Subcutaneous abdominal adipose tissue (tissue), 5 donors: ENCODE results near the gene AMPD3.

Source experiments
- H3K27ac ChIP-seq: one replicate; pipeline ENCODE4 v1.7.0; 2013; ENCODE audit warnings: low read depth, mild to moderate bottlenecking, inconsistent platforms, low read length, moderate library complexity
- H3K27me3 ChIP-seq, 5 donors: one replicate each; pipeline ENCODE4 v1.7.0; 2013; ENCODE audit warnings: low read length in 5 of 5, inconsistent platforms in 1 of 5; ENCODE audit not compliant: control insufficient read depth in 5 of 5, insufficient read depth in 4 of 5
- H3K36me3 ChIP-seq, 5 donors: one replicate each; pipeline ENCODE4 v1.7.0; 2013; ENCODE audit warnings: low read length in 5 of 5; ENCODE audit not compliant: control insufficient read depth in 5 of 5, insufficient read depth in 5 of 5
- H3K4me1 ChIP-seq, 5 donors: one replicate each; pipeline ENCODE4 v1.7.0; 2013; ENCODE audit warnings: low read length in 5 of 5, mild to moderate bottlenecking in 3 of 5, moderate library complexity in 1 of 5; ENCODE audit not compliant: control insufficient read depth in 5 of 5, insufficient read depth in 5 of 5
- H3K4me3 ChIP-seq, 5 donors: one replicate each; pipeline ENCODE4 v1.7.0; 2013; ENCODE audit warnings: low read length in 5 of 5, low read depth in 1 of 5
- H3K9ac ChIP-seq, 5 donors: one replicate each; pipeline ENCODE4 v1.7.0; 2013; ENCODE audit warnings: low read length in 5 of 5, mild to moderate bottlenecking in 4 of 5, moderate library complexity in 3 of 5
- H3K9me3 ChIP-seq, 5 donors: one replicate each; pipeline ENCODE4 v1.7.0; 2013; ENCODE audit warnings: low read length in 5 of 5; ENCODE audit not compliant: control insufficient read depth in 5 of 5
- donor health status: healthy.
- donor health status: healthy.
- donor health status: healthy.
- donor health status: healthy.
- donor health status: healthy.

The AMPD3 gene

DNA sequence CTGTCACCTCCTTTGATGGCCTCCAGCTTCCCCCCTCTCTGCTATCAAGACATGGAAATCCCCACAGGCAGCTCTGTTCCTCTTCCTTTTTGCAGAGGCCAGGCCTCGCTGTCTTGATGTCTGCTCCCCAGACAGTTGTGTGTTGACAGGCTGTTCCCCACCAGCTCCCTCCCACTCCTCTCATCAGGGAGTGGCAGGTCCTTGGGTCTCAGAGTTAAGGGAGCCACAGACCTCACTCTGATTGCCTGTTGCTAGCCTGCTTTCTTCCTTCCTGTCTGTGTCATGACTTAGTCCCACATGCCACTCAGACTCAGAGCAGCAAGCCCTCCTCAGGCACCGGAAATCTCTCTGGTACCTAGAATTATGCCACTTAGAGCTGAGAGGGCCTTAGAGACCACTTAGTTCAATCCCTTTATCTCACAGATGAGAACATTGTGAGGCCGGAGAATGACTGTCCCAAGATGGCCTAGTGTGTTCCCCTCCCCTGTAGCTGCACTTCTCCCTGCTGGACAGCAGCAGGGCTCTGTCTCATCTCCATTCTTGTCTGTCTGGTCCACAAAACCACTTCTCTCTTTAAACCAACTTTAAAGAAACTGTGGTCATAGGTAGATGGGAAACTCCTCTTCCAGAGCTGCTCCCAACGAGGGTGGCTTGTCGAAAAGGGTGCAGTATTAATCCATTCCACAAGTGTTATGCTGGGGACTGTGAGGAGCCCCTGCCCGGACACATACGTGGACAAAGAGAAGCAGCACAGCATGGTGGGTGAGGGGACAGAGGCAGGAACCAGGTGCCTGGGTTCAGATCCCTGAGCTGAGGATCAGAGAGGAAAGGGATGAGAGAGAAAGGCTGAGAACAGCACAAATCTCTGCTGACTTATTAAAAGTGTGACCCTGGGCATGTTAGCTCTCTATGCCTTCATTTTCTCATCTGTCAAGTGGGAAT, 4.2 kb downstream of the AMPD3 start:
- no peaks in the 10 kb centered on the region for H3K27me3 ChIP-seq
- no peak overlapping the region for H3K27ac ChIP-seq
- peaks cover 2 to 33% (median 13%) of the 10 kb centered on the region in 5 donors for H3K4me1 ChIP-seq
- no peak overlapping the region for H3K9ac ChIP-seq
- no peaks in the 10 kb centered on the region for H3K9me3 ChIP-seq
- peaks cover 0 to 28% (median 11%) of the 10 kb centered on the region in 5 donors for H3K36me3 ChIP-seq
- H3K4me3 ChIP-seq, result no peak overlapping the region

GRCh38 chr11:10460611-10461275, 5.7 kb downstream of the AMPD3 start:
- H3K4me1 ChIP-seq, result peaks cover 0 to 29% (median 8%) of the 10 kb centered on the region in 5 donors
- no peaks in the 10 kb centered on the region for H3K9me3 ChIP-seq
- no peaks in the 10 kb centered on the region for H3K27me3 ChIP-seq
- H3K9ac ChIP-seq, result no peak overlapping the region
- H3K36me3 ChIP-seq, result peaks cover 0 to 28% (median 11%) of the 10 kb centered on the region in 5 donors
- no peak overlapping the region for H3K4me3 ChIP-seq
- no peak overlapping the region for H3K27ac ChIP-seq

DNA sequence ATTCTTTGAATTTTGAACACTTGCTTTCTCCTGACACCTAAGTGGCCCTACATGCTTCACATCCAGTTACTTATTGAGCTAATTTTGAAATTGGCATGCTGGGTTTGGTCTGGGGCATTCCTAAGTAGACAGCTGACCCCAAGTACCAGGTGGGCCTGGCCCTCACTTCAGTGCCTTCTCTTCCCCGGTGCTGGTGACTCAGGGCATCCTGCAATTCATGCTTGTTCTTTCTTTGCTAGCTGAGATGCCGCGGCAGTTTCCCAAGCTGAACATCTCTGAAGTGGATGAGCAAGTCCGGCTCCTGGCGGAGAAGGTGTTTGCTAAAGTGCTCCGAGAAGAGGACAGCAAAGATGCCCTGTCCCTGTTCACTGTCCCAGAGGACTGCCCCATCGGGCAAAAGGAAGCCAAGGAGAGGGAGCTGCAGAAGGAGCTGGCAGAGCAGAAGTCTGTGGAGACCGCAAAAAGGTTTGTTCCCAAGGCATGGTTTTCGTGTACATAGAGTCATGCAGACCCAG, 6.3 kb downstream of the AMPD3 start:
- H3K9ac ChIP-seq, result no peak overlapping the region
- H3K4me1 ChIP-seq, result peaks cover 0 to 23% (median 4%) of the 10 kb centered on the region in 5 donors
- H3K36me3 ChIP-seq, result peaks cover 0 to 28% (median 11%) of the 10 kb centered on the region in 5 donors
- no peak overlapping the region for H3K4me3 ChIP-seq
- H3K27me3 ChIP-seq, result no peaks in the 10 kb centered on the region
- no peaks in the 10 kb centered on the region for H3K9me3 ChIP-seq
- no peak overlapping the region for H3K27ac ChIP-seq

DNA sequence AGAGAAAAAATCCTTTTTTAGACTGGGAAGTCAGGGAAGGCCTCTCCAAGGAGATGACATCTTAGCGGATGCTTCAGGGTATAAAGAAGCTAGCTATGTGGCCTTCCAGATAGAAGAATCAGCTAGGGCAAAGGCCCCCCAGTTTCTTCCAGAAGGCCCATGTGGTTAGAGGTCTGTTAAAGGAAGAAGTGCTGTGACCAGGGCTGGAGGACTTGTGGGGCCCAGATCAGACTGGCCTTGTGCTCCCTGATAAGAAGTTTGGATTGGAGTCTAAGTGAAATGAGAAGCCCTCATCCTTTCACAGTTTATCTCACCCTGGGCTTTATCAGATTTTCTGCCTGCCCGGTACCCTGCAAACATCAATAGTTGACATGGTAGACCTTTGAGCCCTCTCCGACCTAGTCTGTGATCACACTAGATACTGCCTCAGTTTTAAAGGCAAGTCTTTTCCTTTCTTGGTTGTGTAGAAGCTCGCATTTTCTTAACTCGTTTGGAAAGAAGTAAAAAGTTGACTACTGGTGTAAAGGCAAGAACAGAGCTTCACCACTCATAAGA, 7.8 kb downstream of the AMPD3 start:
- Histone ChIP-seq H3K27ac (no peak overlapping the region), H3K9ac (no peak overlapping the region), H3K27me3 (no peaks in the 10 kb centered on the region), H3K9me3 (no peaks in the 10 kb centered on the region), H3K36me3 (peaks cover 0 to 28% (median 11%) of the 10 kb centered on the region in 5 donors), H3K4me1 (peaks cover 0 to 16% (median 3%) of the 10 kb centered on the region in 5 donors), H3K4me3 (no peak overlapping the region)

DNA sequence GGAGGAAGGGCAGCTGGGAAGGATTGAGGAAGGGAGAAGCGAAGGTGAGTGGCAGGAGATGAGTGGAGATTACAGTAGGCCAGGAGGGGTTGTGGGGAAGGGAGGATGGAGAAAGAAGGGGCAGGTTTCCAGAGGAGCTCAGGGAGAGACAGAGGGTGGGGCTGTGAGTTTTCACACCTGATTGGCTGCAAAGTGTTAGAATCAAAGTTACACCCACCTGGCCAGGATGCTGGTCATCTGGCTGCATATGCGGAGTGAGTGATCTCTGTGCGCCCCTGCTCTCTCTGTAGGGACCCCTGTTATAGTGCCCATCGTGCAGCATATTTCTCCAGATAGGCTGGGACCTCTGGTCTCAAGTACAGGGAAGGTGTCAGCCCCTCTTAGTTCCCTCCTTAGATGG, 18.3 kb downstream of the AMPD3 start:
- H3K4me3 ChIP-seq, result no peak overlapping the region
- no peaks in the 10 kb centered on the region for H3K27me3 ChIP-seq
- peaks cover 0 to 1% (median 0%) of the 10 kb centered on the region in 5 donors for H3K4me1 ChIP-seq
- H3K9ac ChIP-seq, result no peak overlapping the region
- H3K27ac ChIP-seq, result no peak overlapping the region
- no peaks in the 10 kb centered on the region for H3K36me3 ChIP-seq
- no peaks in the 10 kb centered on the region for H3K9me3 ChIP-seq

GRCh38 chr11:10474551-10474950, 19.5 kb downstream of the AMPD3 start:
- H3K9me3 ChIP-seq, result no peaks in the 10 kb centered on the region
- no peak overlapping the region for H3K27ac ChIP-seq
- no peaks in the 10 kb centered on the region for H3K36me3 ChIP-seq
- H3K4me1 ChIP-seq, result peaks cover 0 to 10% (median 4%) of the 10 kb centered on the region in 5 donors
- no peaks in the 10 kb centered on the region for H3K27me3 ChIP-seq
- no peak overlapping the region for H3K4me3 ChIP-seq
- H3K9ac ChIP-seq, result no peak overlapping the region

DNA sequence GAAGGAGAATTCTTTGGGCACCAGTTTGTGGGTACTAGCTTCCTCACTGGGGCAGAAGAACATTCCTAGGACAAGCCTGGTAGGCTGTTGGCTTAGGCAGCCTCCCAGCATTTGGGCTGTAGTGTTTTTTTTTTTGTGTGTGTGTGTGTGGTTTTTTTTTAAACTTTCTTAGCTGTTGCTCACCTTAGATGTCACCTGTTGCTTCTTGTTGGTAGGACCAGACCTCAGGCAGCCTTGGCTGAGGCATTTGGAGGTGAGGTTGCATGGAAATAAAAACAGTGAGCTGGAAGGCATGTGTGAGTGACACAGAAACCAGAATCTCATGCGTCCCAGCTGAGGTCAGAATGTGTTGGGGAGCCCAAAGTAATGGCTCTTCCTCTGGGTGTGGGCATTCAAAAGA, 21.3 kb downstream of the AMPD3 start:
- H3K27me3 ChIP-seq, result no peaks in the 10 kb centered on the region

GRCh38 chr11:10476927-10477689, 22.0 kb downstream of the AMPD3 start:
- no peaks in the 10 kb centered on the region for H3K9me3 ChIP-seq
- no peak overlapping the region for H3K4me3 ChIP-seq
- H3K36me3 ChIP-seq, result peaks cover 0 to 9% (median 0%) of the 10 kb centered on the region in 5 donors
- peaks cover 0 to 10% (median 4%) of the 10 kb centered on the region in 5 donors for H3K4me1 ChIP-seq
- H3K27me3 ChIP-seq, result no peaks in the 10 kb centered on the region
- H3K9ac ChIP-seq, result no peak overlapping the region
- H3K27ac ChIP-seq, result no peak overlapping the region

More for the DNA sequence above, 21.3 kb downstream of the AMPD3 start:
- H3K4me1 ChIP-seq, result peaks cover 0 to 10% (median 4%) of the 10 kb centered on the region in 5 donors
- H3K4me3 ChIP-seq, result no peak overlapping the region
- no peak overlapping the region for H3K9ac ChIP-seq
- no peaks in the 10 kb centered on the region for H3K9me3 ChIP-seq
- no peak overlapping the region for H3K27ac ChIP-seq
- peaks cover 0 to 3% (median 0%) of the 10 kb centered on the region in 5 donors for H3K36me3 ChIP-seq

DNA sequence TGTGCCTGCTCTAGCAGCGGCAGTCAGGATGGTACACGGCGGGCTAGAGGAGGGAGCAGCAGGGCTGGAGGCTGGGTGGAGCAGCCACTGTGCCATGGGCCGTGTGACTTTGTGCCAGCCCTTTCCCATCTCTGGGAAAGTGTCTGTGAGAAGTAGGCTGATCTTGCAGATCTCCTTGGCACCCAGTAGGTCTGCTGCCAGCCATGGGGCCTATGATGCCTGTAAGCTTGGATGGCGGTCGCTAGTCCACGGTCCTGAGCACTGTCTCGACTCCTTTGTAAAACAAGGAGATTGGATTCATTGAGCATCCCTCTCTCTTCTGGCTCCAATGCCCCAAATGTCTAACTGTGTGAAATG, 22.6 kb downstream of the AMPD3 start:
- Histone ChIP-seq H3K36me3 (peaks cover 0 to 11% (median 0%) of the 10 kb centered on the region in 5 donors), H3K27ac (no peak overlapping the region), H3K4me3 (no peak overlapping the region), H3K9me3 (no peaks in the 10 kb centered on the region), H3K27me3 (no peaks in the 10 kb centered on the region), H3K9ac (no peak overlapping the region), H3K4me1 (peaks cover 0 to 10% (median 4%) of the 10 kb centered on the region in 5 donors)
